HCT116 (cell line): ENCODE data around the gene APBA2. TPM values are rescaled to one million over a fixed set of nuclear protein-coding genes. Genes with fewer than 3 reads are reported as not detected.

Experiments used
- ATAC-seq: fragments of 200-7000 bp; cut with Tn5 transposase; 2 replicates; pipeline ENCODE4 v1.9.1; 2020; ENCODE audit warnings: mild to moderate bottlenecking, moderate library complexity
- BruUV-seq: library from RNA; stranded (reverse); fragments of 400-500 nt; replicated peaks from 2 replicates; lab custom pipeline; 2021; lab: Mats Ljungman, UMichigan
- CTCF ChIA-PET: fragments of 300-600 bp; sonication (Branson Sonifier 250); formaldehyde crosslinking; loops from one replicate; lab custom pipeline; 2021; ENCODE audit warnings: antibody characterized with exemption; lab: Charles Lee
- POLR2A ChIA-PET: fragments of 300-600, 350-600 bp; sonication (Branson Sonifier 250); formaldehyde crosslinking; loops from one replicate; lab custom pipeline; 2021; ENCODE audit warnings: antibody characterized with exemption; lab: Charles Lee
- RAD21 ChIA-PET, 2 experiments: fragments of 300-600 bp; sonication (Branson Sonifier 250); formaldehyde crosslinking; loops; one replicate each; lab custom pipeline; 2023; ENCODE audit warnings: low total read pairs in 2 of 2; ENCODE audit not compliant: uncharacterized antibody in 2 of 2, unreplicated experiment in 2 of 2, low non-redundant PET in 1 of 2; lab: Charles Lee
- DNase-seq: peaks from one replicate; pipeline ENCODE4 v3.0.0-alpha.2; 2010; ENCODE audit warnings: low read depth, low spot score
- H2AFZ ChIP-seq: fragments of 200-600 bp; shearing (Covaris generic), sonication (generic); 2 replicates; pipeline ENCODE4 v1.6.1; 2017; ENCODE audit warnings: low read depth, mixed run types, mixed read lengths, antibody characterized with exemption, low read length; ENCODE audit not compliant: poor library complexity, severe bottlenecking
- H3K27ac ChIP-seq: 2 replicates; pipeline ENCODE4 v1.5.1; 2012; ENCODE audit warnings: low read depth, low read length
- H3K27me3 ChIP-seq: fragments of 200-600 bp; sonication (generic); 2 replicates; pipeline ENCODE4 v1.6.1; 2016; ENCODE audit warnings: mixed run types, low read length, mixed read lengths; ENCODE audit not compliant: insufficient read depth
- H3K36me3 ChIP-seq, 2 experiments: fragments of 200-500 bp in 1 of 2; fragments of 200-600 bp in 1 of 2; sonication (Bioruptor generic) in 1 of 2; sonication (generic) in 1 of 2; 2 replicates each; pipeline versions ENCODE4 v1.5.1 to v1.6.1; 2014 to 2016; ENCODE audit warnings: low read length in 2 of 2, inconsistent platforms in 1 of 2, mixed read lengths in 1 of 2, mixed run types in 1 of 2; ENCODE audit not compliant: insufficient read depth in 2 of 2, control insufficient read depth in 1 of 2
- H3K4me1 ChIP-seq, 2 experiments: fragments of 200-600 bp in 1 of 2; sonication (generic) in 1 of 2; 2 replicates each; pipeline versions ENCODE4 v1.5.1 to v1.6.1; 2012 to 2017; ENCODE audit warnings: low read length in 2 of 2, inconsistent platforms in 1 of 2, mild to moderate bottlenecking in 1 of 2, mixed read lengths in 1 of 2, mixed run types in 1 of 2, moderate library complexity in 1 of 2; ENCODE audit not compliant: insufficient read depth in 2 of 2, control insufficient read depth in 1 of 2
- H3K4me2 ChIP-seq: fragments of 200-600 bp; sonication (generic); 2 replicates; pipeline ENCODE4 v1.6.1; 2017; ENCODE audit warnings: mixed run types, low read length, mixed read lengths
- H3K4me3 ChIP-seq, 2 experiments: fragments of 200-600 bp in 1 of 2; sonication (generic) in 1 of 2; replicated peaks in 1 of 2; 2 replicates each; pipeline ENCODE4 v1.5.1; 2011 to 2016; ENCODE audit warnings: low read length in 2 of 2, control low read depth in 1 of 2, low read depth in 1 of 2, mild to moderate bottlenecking in 1 of 2, mixed read lengths in 1 of 2, mixed run types in 1 of 2
- H3K79me2 ChIP-seq: fragments of 200-600 bp; sonication (generic); 2 replicates; pipeline ENCODE4 v1.6.1; 2017; ENCODE audit warnings: mild to moderate bottlenecking, mixed run types, low read length, moderate library complexity, mixed read lengths; ENCODE audit not compliant: insufficient read depth
- H3K9ac ChIP-seq: fragments of 200-600 bp; sonication (generic); 2 replicates; pipeline ENCODE4 v1.6.1; 2016; ENCODE audit warnings: low read length, mixed read lengths
- H3K9me2 ChIP-seq: fragments of 200-600 bp; sonication (generic), shearing (Covaris generic); 2 replicates; pipeline ENCODE4 v1.6.1; 2017; ENCODE audit warnings: mixed run types, mild to moderate bottlenecking, moderate library complexity; ENCODE audit not compliant: insufficient read depth
- H3K9me3 ChIP-seq, 2 experiments: fragments of 200-500 bp in 1 of 2; fragments of 200-600 bp in 1 of 2; sonication (Bioruptor generic) in 1 of 2; sonication (generic) in 1 of 2; 2 replicates each; pipeline ENCODE4 v1.6.1; 2014 to 2017; ENCODE audit warnings: low read length in 2 of 2, mixed read lengths in 2 of 2, inconsistent platforms in 1 of 2, low read depth in 1 of 2, mild to moderate bottlenecking in 1 of 2, mixed run types in 1 of 2, moderate library complexity in 1 of 2; ENCODE audit not compliant: control insufficient read depth in 1 of 2, insufficient read depth in 1 of 2
- H4K20me1 ChIP-seq: fragments of 200-600 bp; sonication (generic), shearing (Covaris generic); 2 replicates; pipeline ENCODE4 v1.6.1; 2017; ENCODE audit warnings: mixed run types, mild to moderate bottlenecking, moderate library complexity; ENCODE audit not compliant: insufficient read depth
- CEBPB ChIP-seq: IDR thresholded peaks from 2 replicates; pipeline ENCODE4 v1.6.1; 2012; ENCODE audit warnings: low read depth
- ELF1 ChIP-seq: IDR thresholded peaks from 2 replicates; pipeline ENCODE4 v1.6.1; 2012; ENCODE audit warnings: low read depth, borderline replicate concordance
- EZH2 ChIP-seq: fragments of 200-600 bp; sonication (generic); IDR thresholded peaks from 2 replicates; pipeline ENCODE4 v1.6.1; 2017; ENCODE audit warnings: antibody characterized with exemption, mixed run types
- EZH2phosphoT487 ChIP-seq: fragments of 200-600 bp; IDR thresholded peaks from 2 replicates; pipeline ENCODE4 v1.6.1; 2018; ENCODE audit warnings: antibody characterized with exemption, borderline replicate concordance
- FOSL1 ChIP-seq: IDR thresholded peaks from 2 replicates; pipeline ENCODE4 v1.6.1; 2012; ENCODE audit warnings: low read depth
- JUND ChIP-seq: IDR thresholded peaks from 2 replicates; pipeline ENCODE4 v1.6.1; 2012
- POLR2A ChIP-seq: IDR thresholded peaks from 2 replicates; pipeline ENCODE4 v1.7.0; 2011; ENCODE audit warnings: borderline replicate concordance; ENCODE audit not compliant: insufficient read depth, insufficient read length; ENCODE audit errors: extremely low read depth
- POLR2AphosphoS5 ChIP-seq: IDR thresholded peaks from 2 replicates; pipeline ENCODE4 v1.6.1; 2011; ENCODE audit warnings: mild to moderate bottlenecking, low read depth, low read length, moderate library complexity
- SP1 ChIP-seq: IDR thresholded peaks from 2 replicates; pipeline ENCODE4 v1.6.1; 2012; ENCODE audit warnings: low read depth
- TCF7L2 ChIP-seq: IDR thresholded peaks from 2 replicates; pipeline ENCODE4 v1.7.0; 2011; ENCODE audit warnings: borderline replicate concordance, inconsistent platforms; ENCODE audit not compliant: insufficient read depth, insufficient read length; ENCODE audit errors: extremely low read depth
- YY1 ChIP-seq: IDR thresholded peaks from 2 replicates; pipeline ENCODE4 v1.6.1; 2011; ENCODE audit warnings: low read length, low read depth, moderate library complexity, mild to moderate bottlenecking; ENCODE audit not compliant: insufficient replicate concordance; ENCODE audit errors: extremely low read depth
- ZFX ChIP-seq: fragments of 450-650 bp; IDR thresholded peaks from 2 replicates; pipeline ENCODE4 v1.6.1; 2017
- intact Hi-C: fragments of 100-400 bp; cut with micrococcal nuclease; formaldehyde crosslinking; loops from 2 replicates; pipeline ENCODE4 v1.10.0; 2022
- total RNA-seq: library from RNA; stranded (reverse); gene quantifications from one replicate; pipeline ENCODE4 v1.2.1, GENCODE V29; 2021; ENCODE audit not compliant: unreplicated experiment
- TF ChIP-seq, protein P1 (sequence below): IDR thresholded peaks from 2 replicates; pipeline ENCODE4 v1.6.1; 2012; ENCODE audit warnings: low read depth
- TF ChIP-seq, protein P2 (sequence below): IDR thresholded peaks from 2 replicates; pipeline ENCODE4 v1.6.1; 2012

APBA2 gene
- total RNA-seq, 1 experiment from 2014 or later = 0.47 TPM

DNA sequence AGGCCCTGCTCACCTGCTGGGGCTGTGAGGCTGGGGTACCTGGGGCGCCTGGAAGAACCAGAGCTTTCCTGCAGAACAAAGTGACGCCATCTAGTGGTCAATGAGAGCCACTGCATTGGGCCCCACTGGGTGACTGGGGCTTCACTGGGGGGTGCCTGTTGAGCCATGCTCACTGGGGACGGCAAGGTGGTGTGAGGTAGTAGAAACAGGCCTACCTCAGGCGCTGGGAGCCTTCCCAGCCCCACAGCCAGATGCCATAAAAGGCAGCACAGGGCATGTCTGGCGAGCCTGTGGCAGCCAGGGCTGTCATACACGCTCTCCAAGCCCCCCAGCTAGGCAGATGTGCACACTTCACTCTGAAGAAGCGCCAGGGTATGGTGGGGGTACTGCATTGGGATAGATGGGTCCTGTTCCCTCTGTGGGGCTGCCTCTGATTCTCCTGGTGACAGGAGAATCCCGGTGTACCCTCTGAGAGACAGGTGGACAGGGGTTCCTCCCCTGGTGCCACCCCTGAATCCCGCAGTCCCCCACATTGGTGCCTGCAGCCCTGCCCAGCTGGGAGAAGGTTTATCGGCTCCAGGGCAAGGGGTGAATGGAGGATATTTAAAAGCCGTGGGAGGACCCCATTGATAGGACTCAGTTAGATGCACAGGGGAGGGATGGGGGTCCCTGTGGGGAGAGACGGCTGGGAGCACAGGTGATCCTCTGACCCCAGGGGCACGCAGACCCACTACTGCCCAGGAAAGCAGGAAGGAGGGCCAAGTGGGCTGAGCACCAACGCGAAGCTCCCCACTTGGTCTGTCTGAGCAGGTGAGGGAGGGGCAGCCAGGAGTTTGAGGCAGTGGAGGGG lies 205.1 kb downstream of the APBA2 start (continued):
- TF ChIP-seq EZH2phosphoT487 = no peak

DNA sequence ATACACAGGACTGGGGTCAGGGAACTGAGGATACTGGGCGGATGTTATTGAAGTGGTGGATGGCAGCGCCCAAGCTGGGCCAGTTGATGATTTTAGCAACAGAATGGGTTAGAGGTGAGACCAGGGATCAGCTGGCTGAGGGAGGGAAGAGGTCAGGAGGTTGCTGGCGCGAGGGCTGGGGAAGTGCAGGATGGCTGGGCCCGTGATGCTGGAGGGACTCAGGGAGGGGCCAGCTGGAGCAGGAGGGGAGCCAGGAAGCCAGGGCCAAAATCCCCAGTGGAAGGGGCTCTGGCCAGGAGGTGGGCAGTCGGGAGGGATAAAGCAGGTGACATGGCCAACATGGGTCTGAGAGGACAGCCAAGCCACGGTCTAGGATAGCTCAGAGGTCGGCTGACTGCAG lies 205.9 kb downstream of the APBA2 start:
- H3K36me3 ChIP-seq = no peaks in the 10 kb centered on the region
- DNase-seq (no peak), ATAC-seq (no peak)
- H3K4me3 ChIP-seq = no peak overlapping the region
- no peak overlapping the region for H3K9ac ChIP-seq
- ChIA-PET CTCF (interaction anchor here (2.5 to 5.1 kb wide), 2 partner anchors 10 kb away, joined by 9 to 30 read pairs; no protein-coding TSS in a partner anchor), POLR2A (no interaction called here), RAD21 (no interaction called here)
- no TSS peak for BruUV-seq
- no peaks in the 10 kb centered on the region for H3K27me3 ChIP-seq
- TF ChIP-seq FOSL1 = no peak
- TF ChIP-seq CEBPB = no peak
- intact Hi-C loops = loop anchor here (5.0 kb wide), 1 partner anchor 94 kb away; no protein-coding TSS in a partner anchor
- H3K9me3 ChIP-seq = no peaks in the 10 kb centered on the region
- no peaks in the 10 kb centered on the region for H3K9me2 ChIP-seq
- no peaks in the 10 kb centered on the region for H3K4me1 ChIP-seq
- H4K20me1 ChIP-seq = no peaks in the 10 kb centered on the region
- H3K79me2 ChIP-seq = no peaks in the 10 kb centered on the region
- H3K4me2 ChIP-seq = no peak overlapping the region
- no peak overlapping the region for H2AFZ ChIP-seq
- no peak overlapping the region for H3K27ac ChIP-seq

DNA sequence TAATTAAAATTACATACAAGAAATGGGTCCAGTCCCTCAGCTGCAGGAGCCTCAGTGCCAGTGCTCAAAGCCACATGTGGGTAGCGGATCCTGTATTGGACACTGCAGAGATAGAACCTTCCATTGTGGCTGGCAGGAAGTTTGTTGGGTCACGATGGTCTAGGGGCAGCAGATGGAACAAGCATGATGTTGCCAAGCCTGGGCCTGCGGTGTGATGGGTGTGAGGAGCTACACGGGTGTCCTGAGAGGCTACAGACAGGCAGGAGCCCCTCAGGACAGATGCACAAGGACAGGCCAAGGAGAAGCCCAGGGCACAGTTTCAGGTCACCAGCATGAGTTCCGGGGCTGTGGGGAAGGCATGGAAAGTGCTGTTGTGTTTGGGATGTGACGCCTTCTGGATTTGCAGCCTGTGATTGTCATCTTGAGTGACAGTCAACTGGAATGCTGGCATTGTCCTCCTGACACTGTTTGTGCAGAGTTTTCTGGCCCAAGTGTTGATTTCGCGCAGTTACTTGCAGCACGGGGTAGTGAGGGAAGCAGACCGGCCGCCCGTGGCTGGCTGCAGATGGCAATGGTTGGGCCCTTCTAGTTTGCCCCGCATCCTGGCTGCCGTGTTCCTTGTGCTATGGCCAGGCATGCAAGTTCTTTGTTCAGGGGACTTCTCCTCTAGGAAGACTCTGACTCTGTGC lies 206.7 kb downstream of the APBA2 start:
- H3K9me3 ChIP-seq = no peaks in the 10 kb centered on the region
- H3K27me3 ChIP-seq = no peaks in the 10 kb centered on the region
- BruUV-seq = no TSS peak
- no peak overlapping the region for H2AFZ ChIP-seq
- H3K4me1 ChIP-seq = no peaks in the 10 kb centered on the region
- H4K20me1 ChIP-seq = no peaks in the 10 kb centered on the region
- no peaks in the 10 kb centered on the region for H3K9me2 ChIP-seq
- H3K36me3 ChIP-seq = no peaks in the 10 kb centered on the region
- ChIA-PET CTCF (interaction anchor here (1.4 to 5.1 kb wide), 4 partner anchors 10 to 173 kb away, joined by 3 to 30 read pairs (median 6); no protein-coding TSS in a partner anchor), POLR2A (no interaction called here), RAD21 (no interaction called here)
- H3K9ac ChIP-seq = no peak overlapping the region
- no peak for DNase-seq
- ATAC-seq = no peak
- H3K4me2 ChIP-seq = no peak overlapping the region
- H3K27ac ChIP-seq = no peak overlapping the region
- intact Hi-C loops = loop anchor here (5.0 kb wide), 1 partner anchor 95 kb away; no protein-coding TSS in a partner anchor
- no peak overlapping the region for H3K4me3 ChIP-seq
- no peaks in the 10 kb centered on the region for H3K79me2 ChIP-seq
- TF ChIP-seq SP1 = no peak
- TF ChIP-seq, protein P1, sequence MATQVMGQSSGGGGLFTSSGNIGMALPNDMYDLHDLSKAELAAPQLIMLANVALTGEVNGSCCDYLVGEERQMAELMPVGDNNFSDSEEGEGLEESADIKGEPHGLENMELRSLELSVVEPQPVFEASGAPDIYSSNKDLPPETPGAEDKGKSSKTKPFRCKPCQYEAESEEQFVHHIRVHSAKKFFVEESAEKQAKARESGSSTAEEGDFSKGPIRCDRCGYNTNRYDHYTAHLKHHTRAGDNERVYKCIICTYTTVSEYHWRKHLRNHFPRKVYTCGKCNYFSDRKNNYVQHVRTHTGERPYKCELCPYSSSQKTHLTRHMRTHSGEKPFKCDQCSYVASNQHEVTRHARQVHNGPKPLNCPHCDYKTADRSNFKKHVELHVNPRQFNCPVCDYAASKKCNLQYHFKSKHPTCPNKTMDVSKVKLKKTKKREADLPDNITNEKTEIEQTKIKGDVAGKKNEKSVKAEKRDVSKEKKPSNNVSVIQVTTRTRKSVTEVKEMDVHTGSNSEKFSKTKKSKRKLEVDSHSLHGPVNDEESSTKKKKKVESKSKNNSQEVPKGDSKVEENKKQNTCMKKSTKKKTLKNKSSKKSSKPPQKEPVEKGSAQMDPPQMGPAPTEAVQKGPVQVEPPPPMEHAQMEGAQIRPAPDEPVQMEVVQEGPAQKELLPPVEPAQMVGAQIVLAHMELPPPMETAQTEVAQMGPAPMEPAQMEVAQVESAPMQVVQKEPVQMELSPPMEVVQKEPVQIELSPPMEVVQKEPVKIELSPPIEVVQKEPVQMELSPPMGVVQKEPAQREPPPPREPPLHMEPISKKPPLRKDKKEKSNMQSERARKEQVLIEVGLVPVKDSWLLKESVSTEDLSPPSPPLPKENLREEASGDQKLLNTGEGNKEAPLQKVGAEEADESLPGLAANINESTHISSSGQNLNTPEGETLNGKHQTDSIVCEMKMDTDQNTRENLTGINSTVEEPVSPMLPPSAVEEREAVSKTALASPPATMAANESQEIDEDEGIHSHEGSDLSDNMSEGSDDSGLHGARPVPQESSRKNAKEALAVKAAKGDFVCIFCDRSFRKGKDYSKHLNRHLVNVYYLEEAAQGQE = no peak
- no peak for TF ChIP-seq EZH2phosphoT487
- no peak for TF ChIP-seq ELF1
- TF ChIP-seq JUND = no peak
- no peak for TF ChIP-seq YY1
- no peak for TF ChIP-seq ZFX
- no peak for TF ChIP-seq POLR2A
- TF ChIP-seq POLR2AphosphoS5 = no peak
- TF ChIP-seq, protein P2, sequence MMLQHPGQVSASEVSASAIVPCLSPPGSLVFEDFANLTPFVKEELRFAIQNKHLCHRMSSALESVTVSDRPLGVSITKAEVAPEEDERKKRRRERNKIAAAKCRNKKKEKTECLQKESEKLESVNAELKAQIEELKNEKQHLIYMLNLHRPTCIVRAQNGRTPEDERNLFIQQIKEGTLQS = no peak
- no peak for TF ChIP-seq TCF7L2
- no peak for TF ChIP-seq EZH2
